DND-41 (cell line): ENCODE measurements around the gene TECPR2.

Experiments used
- EZH2 ChIP-seq: IDR thresholded peaks from 3 replicates; pipeline ENCODE4 v1.6.1; 2012; ENCODE audit warnings: borderline replicate concordance, low read depth, mild to moderate bottlenecking, moderate library complexity, low read length, inconsistent platforms; ENCODE audit not compliant: severe bottlenecking
- TF ChIP-seq, protein P1 (sequence below): IDR thresholded peaks from 2 replicates; pipeline ENCODE4 v1.5.1; 2012; ENCODE audit warnings: borderline replicate concordance, low read length, moderate library complexity, mild to moderate bottlenecking; ENCODE audit not compliant: poor library complexity, severe bottlenecking; ENCODE audit errors: extremely low read depth

DNA sequence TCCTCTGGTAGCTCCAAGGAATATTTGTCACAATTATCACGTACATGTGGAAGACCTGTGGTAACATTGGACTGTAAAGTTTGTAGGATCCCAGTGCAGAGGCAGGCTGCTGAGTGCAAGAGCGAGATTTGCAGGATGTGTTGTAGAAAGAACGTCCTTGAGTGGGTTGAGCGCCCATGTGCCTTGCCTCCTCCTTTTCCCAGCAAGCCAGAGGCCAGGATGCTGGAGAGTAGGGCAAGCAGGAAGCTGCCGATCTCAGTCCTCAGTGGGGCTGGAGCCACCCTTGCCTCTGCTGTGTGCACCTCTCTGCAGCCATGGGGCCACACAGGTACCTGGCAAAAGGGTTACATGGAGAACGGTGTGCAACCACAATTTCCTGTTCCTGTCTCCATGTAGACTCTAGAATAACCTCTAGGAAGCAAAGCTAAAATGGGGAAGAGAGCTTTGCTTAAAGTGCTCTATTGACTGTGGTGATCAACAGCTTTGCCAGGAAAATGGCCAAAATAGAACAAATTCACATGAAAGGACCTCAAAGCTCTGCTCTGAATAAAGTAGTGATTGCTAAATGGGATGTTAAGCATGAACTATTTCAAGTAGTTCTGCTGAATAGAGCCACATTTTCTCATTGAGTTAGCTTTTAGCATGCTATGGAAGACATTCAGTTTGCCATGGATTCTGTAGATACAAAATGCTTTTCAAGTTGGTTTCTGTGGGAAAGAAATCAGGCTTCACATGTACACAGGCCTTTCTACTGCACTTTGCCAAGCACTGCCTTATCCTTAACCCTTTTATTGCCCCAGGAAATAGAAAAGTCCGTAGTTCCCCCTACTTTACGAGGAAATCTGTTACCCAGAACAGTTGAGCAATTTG lies 109.4 kb downstream of the TECPR2 start:
- TF ChIP-seq, protein P1, sequence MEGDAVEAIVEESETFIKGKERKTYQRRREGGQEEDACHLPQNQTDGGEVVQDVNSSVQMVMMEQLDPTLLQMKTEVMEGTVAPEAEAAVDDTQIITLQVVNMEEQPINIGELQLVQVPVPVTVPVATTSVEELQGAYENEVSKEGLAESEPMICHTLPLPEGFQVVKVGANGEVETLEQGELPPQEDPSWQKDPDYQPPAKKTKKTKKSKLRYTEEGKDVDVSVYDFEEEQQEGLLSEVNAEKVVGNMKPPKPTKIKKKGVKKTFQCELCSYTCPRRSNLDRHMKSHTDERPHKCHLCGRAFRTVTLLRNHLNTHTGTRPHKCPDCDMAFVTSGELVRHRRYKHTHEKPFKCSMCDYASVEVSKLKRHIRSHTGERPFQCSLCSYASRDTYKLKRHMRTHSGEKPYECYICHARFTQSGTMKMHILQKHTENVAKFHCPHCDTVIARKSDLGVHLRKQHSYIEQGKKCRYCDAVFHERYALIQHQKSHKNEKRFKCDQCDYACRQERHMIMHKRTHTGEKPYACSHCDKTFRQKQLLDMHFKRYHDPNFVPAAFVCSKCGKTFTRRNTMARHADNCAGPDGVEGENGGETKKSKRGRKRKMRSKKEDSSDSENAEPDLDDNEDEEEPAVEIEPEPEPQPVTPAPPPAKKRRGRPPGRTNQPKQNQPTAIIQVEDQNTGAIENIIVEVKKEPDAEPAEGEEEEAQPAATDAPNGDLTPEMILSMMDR, result no peak
- no peak for TF ChIP-seq EZH2
